ENCODE data around the gene CELA3B. TPM values are rescaled to one million over a fixed set of nuclear protein-coding genes. Genes with fewer than 3 reads are reported as not detected.

The CELA3B gene
- total and polyA plus RNA-seq, 2 of the 13 experiments (the other 11 are each of a cell fraction or from before 2014, with no cell fraction given), result 0.34 TPM; not detected in 1

GRCh38 chr1:22024485-22025367 is 47.9 kb downstream of the CELA3B start (continued):
- TF ChIP-seq ZBTB39 (CRISPR knock-in tag; IDR thresholded peaks at IDR 0.05) (no peak), ZNF12 (CRISPR knock-in tag; IDR thresholded peaks at IDR 0.05) (no peak), KLF12 (CRISPR knock-in tag; IDR thresholded peaks at IDR 0.05; ENCODE audit: borderline replicate concordance) (no peak; the same call in 1 of the 2 replicates), NR2F6 (IDR thresholded peaks at IDR 0.05) (no peak), NR2F6 (CRISPR knock-in tag; IDR thresholded peaks at IDR 0.05) (no peak), MXD4 (CRISPR knock-in tag; IDR thresholded peaks at IDR 0.05) (no peak), FOXC1 (CRISPR knock-in tag; IDR thresholded peaks at IDR 0.05; ENCODE audit: borderline replicate concordance) (no peak), ZNF18 (CRISPR knock-in tag; IDR thresholded peaks at IDR 0.05; ENCODE audit: insufficient replicate concordance) (no peak), ZNF296 (CRISPR knock-in tag; conservative IDR thresholded peaks at IDR 0.05) (no peak), SAP130 (CRISPR knock-in tag; IDR thresholded peaks at IDR 0.05; ENCODE audit: low read depth) (0 out of 2 replicates have a peak, but pooled peaks have one; percentile 8), REPIN1 (CRISPR knock-in tag; IDR thresholded peaks at IDR 0.05; ENCODE audit: borderline replicate concordance, low read depth) (no peak), ZNF710 (CRISPR knock-in tag; IDR thresholded peaks at IDR 0.05; ENCODE audit: borderline replicate concordance) (no peak), ZMYM2 (CRISPR knock-in tag; IDR thresholded peaks at IDR 0.05) (peak; percentile 87), ZBTB7B (CRISPR knock-in tag; IDR thresholded peaks at IDR 0.05) (no peak), CENPT (CRISPR knock-in tag; IDR thresholded peaks at IDR 0.05; ENCODE audit: low read depth) (no peak), ELF4 (CRISPR knock-in tag; IDR thresholded peaks at IDR 0.05; ENCODE audit: borderline replicate concordance) (no peak), FOXJ3 (CRISPR knock-in tag; IDR thresholded peaks at IDR 0.05; ENCODE audit: borderline replicate concordance) (no peak), MAFG (CRISPR knock-in tag; IDR thresholded peaks at IDR 0.05) (no peak), KLF9 (CRISPR knock-in tag; IDR thresholded peaks at IDR 0.05; ENCODE audit: low read depth) (no peak; the same call in 1 of the 2 replicates), POLR2A (IDR thresholded peaks at IDR 0.05; ENCODE audit: insufficient read depth in 1 of 2, low read depth in 2 of 2, low read length in 2 of 2) (no peak), SNRNP70 (IDR thresholded peaks at IDR 0.05; ENCODE audit: low read depth, low read length) (no peak), UBTF (CRISPR knock-in tag; IDR thresholded peaks at IDR 0.05) (no peak), ZFP90 (CRISPR knock-in tag; IDR thresholded peaks at IDR 0.05; ENCODE audit: borderline replicate concordance) (no peak)

All from HepG2 (cell line).